Gastroesophageal sphincter (tissue), 4 donors: Measurements from ENCODE around the gene PPP6R2. TPM values are rescaled to one million over a fixed set of nuclear protein-coding genes. Genes with fewer than 3 reads are reported as not detected.
"Not testable (repeated sequence)": the region's sequence is repeated elsewhere in the genome, so short reads cannot be mapped to it uniquely, and the experiment has no call there.

Experiments used
- ATAC-seq: fragments of 150-250 bp; one replicate; pipeline ENCODE4 v1.9.1; 2016; ENCODE audit warnings: mild to moderate bottlenecking, moderate library complexity
- H3K27ac ChIP-seq, 4 donors: fragments of 200-600 bp; sonication (generic) in 3 of 4; 1 replicate in 3 of 4; 2 replicates in 1 of 4; pipeline ENCODE4 v1.5.1; 2016 to 2019
- H3K27me3 ChIP-seq: fragments of 200-600 bp; sonication (generic); one replicate; pipeline ENCODE4 v1.5.1; 2019
- H3K36me3 ChIP-seq, 2 donors: fragments of 200-600 bp; sonication (generic); one replicate each; pipeline ENCODE4 v1.5.1; 2019; ENCODE audit warnings: control low read depth in 1 of 2
- H3K4me1 ChIP-seq, 3 donors: fragments of 200-600 bp; sonication (generic); 1 replicate in 2 of 3; 2 replicates in 1 of 3; pipeline ENCODE4 v1.5.1; 2016 to 2019; ENCODE audit warnings: control low read depth in 2 of 3
- H3K4me3 ChIP-seq, 2 donors: fragments of 200-600 bp; sonication (generic); one replicate each; pipeline ENCODE4 v1.5.1; 2019; ENCODE audit warnings: mild to moderate bottlenecking in 1 of 2, moderate library complexity in 1 of 2
- H3K9me3 ChIP-seq, 3 donors: fragments of 200-600 bp; sonication (generic); one replicate each; pipeline ENCODE4 v1.5.1; 2017 to 2019; ENCODE audit warnings: control low read depth in 2 of 3
- CTCF ChIP-seq, 4 experiments: fragments of 200-600 bp in 2 of 4; fragments of 450-650 bp in 2 of 4; sonication (generic) in 1 of 4; IDR thresholded peaks; one replicate each; pipeline ENCODE4 v1.5.1; 2017 to 2019; ENCODE audit warnings: antibody characterized with exemption in 4 of 4, mild to moderate bottlenecking in 2 of 4, moderate library complexity in 2 of 4
- EP300 ChIP-seq: sonication (generic); formaldehyde crosslinking; IDR thresholded peaks from one replicate; pipeline ENCODE4 v1.6.1; 2017; ENCODE audit warnings: antibody characterized with exemption, mild to moderate bottlenecking
- POLR2A ChIP-seq, 2 donors: fragments of 450-650 bp; IDR thresholded peaks; one replicate each; pipeline ENCODE4 v1.6.1; 2017; ENCODE audit warnings: antibody characterized with exemption in 2 of 2, mild to moderate bottlenecking in 2 of 2, moderate library complexity in 1 of 2
- POLR2AphosphoS5 ChIP-seq: sonication (generic); formaldehyde crosslinking; IDR thresholded peaks from one replicate; pipeline ENCODE4 v1.6.1; 2017; ENCODE audit warnings: antibody characterized with exemption
- WGBS, 2 donors: methylation state at CpG; one replicate each; pipeline ENCODE4 v1.1.5; 2018; ENCODE audit warnings: low coverage in 1 of 2; 5-methylcytosine and 5-hydroxymethylcytosine counted together
- total RNA-seq, 4 donors: library from RNA; depleted of rRNA; stranded (reverse); fragments of >200 nt; gene quantifications; one replicate each; pipeline ENCODE4 v1.1.0, GENCODE V29; 2016

PPP6R2 gene
- total RNA-seq, 4 donors from 2014 or later = 52.2 to 73.5 (median 64.2) TPM

GRCh38 chr22:50361688-50362087 lies 18.6 kb downstream of the PPP6R2 start:
- no peak for TF ChIP-seq POLR2A (IDR thresholded peaks at IDR 0.05)
- Histone ChIP-seq H3K4me3 (no peak overlapping the region), H3K27ac (no peak overlapping the region), H3K9me3 (no peaks in the 10 kb centered on the region), H3K27me3 (no peaks in the 10 kb centered on the region), H3K36me3 (peaks cover 0 to 20% of the 10 kb centered on the region in 2 donors), H3K4me1 (peaks cover 0 to 35% (median 3%) of the 10 kb centered on the region in 3 donors)
- no peak for ATAC-seq
- WGBS, 2 donors = 88 to 100% methylated on average over 3 to 5 of the region's 5 CpGs

GRCh38 chr22:50363166-50363802 lies 20.2 kb downstream of the PPP6R2 start:
- Histone ChIP-seq H3K27ac (no peak overlapping the region), H3K36me3 (peaks cover 0 to 22% of the 10 kb centered on the region in 2 donors), H3K27me3 (no peaks in the 10 kb centered on the region), H3K9me3 (no peaks in the 10 kb centered on the region), H3K4me3 (no peak overlapping the region), H3K4me1 (peaks cover 0 to 39% (median 3%) of the 10 kb centered on the region in 3 donors)
- no peak for TF ChIP-seq EP300
- TF ChIP-seq POLR2A (IDR thresholded peaks at IDR 0.05) = no peak
- TF ChIP-seq CTCF (IDR thresholded peaks at IDR 0.05) = no peak
- TF ChIP-seq POLR2AphosphoS5 = no peak
- no peak for ATAC-seq
- 76 to 87% methylated on average over 5 to 8 of the region's 8 CpGs for WGBS, 2 donors

- peaks cover 0 to 39% (median 3%) of the 10 kb centered on the region in 3 donors for H3K4me1 ChIP-seq
- peaks cover 0 to 28% of the 10 kb centered on the region in 2 donors for H3K36me3 ChIP-seq
- WGBS, 2 donors = 88 to 100% methylated on average over 3 to 9 of the region's 11 CpGs
- H3K4me3 ChIP-seq, H3K9me3 ChIP-seq, ATAC-seq, H3K27me3 ChIP-seq, H3K27ac ChIP-seq: not testable (repeated sequence)
Observed at GRCh38 chr22:50363803-50364194, 20.7 kb downstream of the PPP6R2 start.

GRCh38 chr22:50367778-50368500 lies 24.8 kb downstream of the PPP6R2 start:
- 82 to 85% methylated on average over 10 to 22 of the region's 27 CpGs for WGBS, 2 donors
- peaks cover 0 to 21% (median 3%) of the 10 kb centered on the region in 3 donors for H3K4me1 ChIP-seq
- no peak overlapping the region for H3K27ac ChIP-seq
- H3K4me3 ChIP-seq = no peak overlapping the region
- peaks cover 0 to 39% of the 10 kb centered on the region in 2 donors for H3K36me3 ChIP-seq
- no peaks in the 10 kb centered on the region for H3K27me3 ChIP-seq
- H3K9me3 ChIP-seq = no peaks in the 10 kb centered on the region
- no peak for TF ChIP-seq POLR2A (IDR thresholded peaks at IDR 0.05)
- no peak for TF ChIP-seq POLR2AphosphoS5
- TF ChIP-seq EP300 = no peak
- no peak for TF ChIP-seq CTCF (IDR thresholded peaks at IDR 0.05)
- no peak for ATAC-seq

GRCh38 chr22:50371101-50371648 lies 28.0 kb downstream of the PPP6R2 start:
- Histone ChIP-seq H3K36me3 (peaks cover 0 to 65% of the 10 kb centered on the region in 2 donors), H3K27me3 (no peaks in the 10 kb centered on the region), H3K4me3 (no peak overlapping the region), H3K9me3 (no peaks in the 10 kb centered on the region), H3K27ac (no peak overlapping the region), H3K4me1 (peaks cover 0 to 10% (median 2%) of the 10 kb centered on the region in 3 donors)
- no peak for TF ChIP-seq POLR2A (IDR thresholded peaks at IDR 0.05)
- no peak for TF ChIP-seq POLR2AphosphoS5
- no peak for TF ChIP-seq EP300
- no peak for TF ChIP-seq CTCF (IDR thresholded peaks at IDR 0.05)
- no peak for ATAC-seq
- whole genome bisulfite sequencing, 2 donors = 100% methylated on average over 1 of the region's 2 CpGs; no CpG with 5 or more reads in 1 of the 2 donors
